NCI-H226 (cell line): Measurements from ENCODE around the gene THAP4.

Experiments
- DNase-seq: peaks from one replicate; pipeline ENCODE4 v3.0.0-alpha.2; 2015

THAP4 gene

DNA sequence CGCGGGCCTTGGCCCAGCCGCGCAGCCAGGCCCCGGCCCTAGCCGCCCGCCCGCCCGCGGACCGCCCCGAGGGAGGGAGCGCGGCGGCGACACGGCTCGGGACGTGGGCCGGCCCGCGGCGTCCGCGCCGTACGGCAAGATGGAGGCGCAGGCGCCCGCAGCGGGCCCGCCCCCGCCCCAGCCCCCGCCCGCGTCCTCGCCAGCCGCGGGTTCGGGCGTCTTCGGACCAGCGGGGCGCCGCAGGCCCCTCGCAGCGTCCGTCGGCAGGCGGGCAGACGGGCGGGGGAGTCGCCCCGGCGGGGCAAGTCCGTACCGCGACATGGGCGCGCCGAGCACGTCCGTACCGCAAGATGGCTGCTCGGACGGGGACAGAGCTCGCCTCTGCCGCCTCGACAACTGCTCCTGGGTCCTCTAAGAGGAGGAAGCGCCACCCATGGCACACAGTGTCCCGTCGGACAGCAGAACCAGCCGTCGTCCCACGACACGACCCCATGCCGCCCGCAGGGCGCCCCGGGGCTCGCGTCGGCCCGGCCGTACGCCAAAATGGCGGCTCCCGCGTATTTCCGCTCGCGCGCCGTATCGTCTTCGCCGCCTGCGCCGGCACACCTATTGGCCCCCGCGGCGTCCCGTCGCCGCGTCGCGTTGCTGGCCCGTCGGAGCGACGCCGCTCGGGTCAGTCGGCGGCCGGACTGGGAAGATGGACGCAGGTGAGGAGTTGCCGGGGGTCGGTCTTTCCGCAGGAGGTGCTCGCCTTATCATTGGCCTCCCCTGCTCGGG, at the start of gene THAP4, which contains the start of gene ATG4B:
Gene THAP4, minus strand, starts transcription at position 141 of the 777 bp plus-strand sequence. CDS start 141 bp downstream, outside the sequence.
Gene ATG4B, plus strand, starts transcription at position 676 of the 777 bp plus-strand sequence. Its CDS starts 22 bp downstream, at position 698.
- DNase-seq = peak; percentile 84

DNA sequence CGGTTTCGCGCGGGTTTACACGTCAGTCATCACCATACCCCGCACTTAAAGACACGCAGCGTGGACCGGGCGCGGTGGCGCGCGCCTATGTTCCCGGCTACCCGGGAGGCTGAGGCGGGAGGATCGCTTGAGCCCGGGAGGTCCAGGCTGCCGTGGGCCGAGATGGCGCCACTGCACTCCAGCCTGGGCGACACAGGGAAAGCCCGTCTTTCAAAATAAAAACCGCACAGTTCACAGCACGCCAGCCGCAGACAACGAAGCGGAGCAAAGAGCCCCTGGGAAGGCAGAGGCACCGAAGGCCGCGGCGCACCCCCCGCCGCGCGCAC, 49.3 kb upstream of the THAP4 start:
- no peak for DNase-seq

- peak; percentile 85 for DNase-seq
These were observed 44.1 kb upstream of the THAP4 start for GRCh38 chr2:241680827-241681599.

GRCh38 chr2:241680044-241680443, 43.1 kb upstream of the THAP4 start:
- DNase-seq = no peak

- no peak for DNase-seq
These were observed 42.0 kb upstream of the THAP4 start for GRCh38 chr2:241678784-241679540.

- DNase-seq = no peak
These were observed 41.3 kb upstream of the THAP4 start for GRCh38 chr2:241678307-241678706.

DNA sequence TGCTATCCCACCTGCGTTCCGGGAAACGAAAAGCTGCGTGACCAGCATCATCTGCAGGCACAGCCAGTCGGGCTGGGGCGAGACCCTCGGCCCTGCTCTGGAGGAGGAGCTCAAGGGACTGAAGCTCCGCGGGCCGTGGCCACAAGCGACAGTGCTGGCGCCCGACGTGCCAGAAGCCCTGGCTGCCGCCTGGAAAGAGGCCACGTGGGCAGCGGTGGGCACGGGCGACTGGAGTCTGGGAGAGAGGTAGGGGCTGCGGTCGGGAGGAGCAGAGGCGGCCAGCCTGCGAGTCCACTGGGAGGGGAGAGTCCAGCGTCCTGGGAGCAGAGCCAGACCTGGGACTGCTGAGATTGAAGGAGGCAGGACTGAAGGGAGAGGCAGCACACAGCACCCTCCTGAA, 40.4 kb upstream of the THAP4 start:
- DNase-seq = no peak

GRCh38 chr2:241676665-241677064, 39.7 kb upstream of the THAP4 start:
- DNase-seq = no peak

GRCh38 chr2:241675885-241676284, 38.9 kb upstream of the THAP4 start:
- no peak for DNase-seq

- no peak for DNase-seq
These were observed 37.1 kb upstream of the THAP4 start for GRCh38 chr2:241673797-241674725.

DNA sequence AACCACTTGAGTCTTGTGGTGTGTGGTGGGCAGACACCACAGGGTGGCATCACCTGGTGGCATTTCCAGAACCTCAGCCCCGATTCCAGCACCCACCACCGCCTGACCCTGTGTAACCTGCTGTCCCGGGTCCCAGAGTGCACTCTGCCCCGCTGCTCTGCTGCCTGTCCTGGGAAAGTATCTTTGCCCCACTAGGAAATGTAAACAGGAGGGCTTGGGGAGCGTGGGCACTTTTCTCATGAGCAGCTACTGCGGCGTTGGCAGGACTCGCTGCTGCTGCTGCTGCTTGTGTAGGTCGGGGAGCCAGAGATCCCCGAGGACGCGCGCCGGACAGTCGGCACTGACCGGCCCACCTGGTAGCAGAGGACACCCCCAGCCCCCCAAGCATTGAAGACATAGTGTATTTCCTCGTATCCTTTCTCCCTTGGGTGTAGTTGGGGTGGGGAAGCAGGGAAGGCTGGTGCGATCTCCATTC, 36.3 kb upstream of the THAP4 start:
- DNase-seq = no peak

GRCh38 chr2:241672243-241673188, 35.6 kb upstream of the THAP4 start:
- no peak for DNase-seq

- no peak for DNase-seq
These were observed 34.7 kb upstream of the THAP4 start for GRCh38 chr2:241671457-241672240.

DNA sequence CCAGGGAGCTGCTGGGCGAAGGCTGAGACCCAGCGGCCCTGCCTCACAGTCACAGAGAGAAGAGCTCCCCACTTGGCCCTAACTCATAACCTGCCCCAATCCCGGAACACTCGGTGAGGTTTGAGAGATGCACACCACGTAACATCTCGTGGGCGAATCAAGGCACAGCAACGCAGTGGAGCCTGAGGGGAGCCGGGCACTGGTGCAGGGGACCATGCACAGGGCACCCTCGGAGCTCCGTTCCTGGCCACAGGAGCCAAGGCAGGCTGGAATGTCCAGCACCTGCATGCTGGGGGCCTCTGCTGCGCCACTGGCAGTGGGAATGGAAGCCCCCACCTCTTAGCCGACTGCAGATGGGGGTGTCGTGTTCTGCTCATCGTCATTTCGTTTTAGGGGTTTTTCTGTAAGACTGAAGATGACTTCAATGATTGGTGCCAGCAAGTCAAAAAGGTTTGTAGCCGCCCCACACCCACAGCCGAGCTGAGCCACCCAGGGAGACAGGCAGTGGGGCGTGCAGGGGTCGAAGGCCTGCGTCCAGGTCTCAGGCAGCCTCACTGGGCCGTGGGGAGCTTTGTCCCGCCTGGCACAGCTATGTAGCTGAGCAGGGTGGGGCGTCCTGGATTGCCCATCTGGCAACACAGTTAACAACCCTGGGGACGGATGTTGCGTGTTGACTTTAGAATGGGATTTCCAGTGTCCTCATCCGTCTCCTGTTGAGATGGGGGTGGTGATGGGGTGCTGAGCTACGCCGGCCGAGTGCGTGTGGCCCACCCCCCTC, 33.6 kb upstream of the THAP4 start:
- no peak for DNase-seq

GRCh38 chr2:241668839-241669238, 31.9 kb upstream of the THAP4 start:
- DNase-seq = no peak

DNA sequence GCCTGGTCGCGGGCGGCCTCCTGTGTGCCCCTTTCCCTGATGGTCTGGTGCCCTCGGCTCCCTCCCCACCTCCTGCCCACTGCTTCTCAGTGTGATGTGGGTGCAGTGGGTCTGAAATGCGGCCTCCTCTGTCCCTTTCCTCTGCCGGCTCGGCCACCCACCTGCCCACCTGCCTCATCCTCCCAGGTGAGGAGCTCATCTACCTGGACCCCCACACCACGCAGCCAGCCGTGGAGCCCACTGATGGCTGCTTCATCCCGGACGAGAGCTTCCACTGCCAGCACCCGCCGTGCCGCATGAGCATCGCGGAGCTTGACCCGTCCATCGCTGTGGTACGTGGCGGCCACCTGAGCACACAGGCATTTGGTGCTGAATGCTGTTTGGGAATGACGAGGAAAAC, 31.4 kb upstream of the THAP4 start:
- DNase-seq = no peak

DNA sequence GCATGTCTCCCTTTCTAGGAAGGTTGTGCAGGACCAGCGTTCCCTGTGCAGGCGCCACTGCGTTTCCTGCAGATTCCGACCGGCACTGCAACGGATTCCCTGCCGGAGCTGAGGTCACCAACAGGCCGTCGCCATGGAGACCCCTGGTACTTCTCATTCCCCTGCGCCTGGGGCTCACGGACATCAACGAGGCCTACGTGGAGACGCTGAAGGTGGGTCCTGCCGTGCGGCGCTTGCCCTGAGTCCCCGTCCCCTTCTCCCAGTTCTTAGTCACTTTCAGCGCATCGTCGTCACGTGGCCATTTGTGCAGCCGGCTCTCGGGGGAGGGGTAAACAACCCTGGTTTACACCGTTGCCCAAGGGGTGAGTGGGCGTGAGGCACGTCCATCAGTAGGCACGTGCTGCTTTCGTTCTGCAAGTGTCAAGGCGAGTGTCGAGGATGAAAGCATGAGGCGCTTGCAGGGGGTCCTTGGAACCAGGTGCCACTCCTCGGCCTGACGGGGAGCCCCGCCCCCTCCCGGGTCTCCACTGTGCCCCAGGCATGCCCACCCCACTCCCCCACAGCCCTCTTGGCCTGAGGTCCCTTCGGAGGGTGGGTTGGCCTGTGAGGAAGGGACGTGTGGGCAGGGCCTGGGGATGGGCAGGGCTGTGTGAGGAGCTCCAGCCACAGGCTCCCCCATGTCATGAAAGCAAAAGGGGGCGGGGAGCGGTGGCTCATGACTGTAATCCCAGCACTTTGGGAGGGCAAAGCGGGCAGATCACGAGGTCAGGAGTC, 29.9 kb upstream of the THAP4 start:
- no peak for DNase-seq

DNA sequence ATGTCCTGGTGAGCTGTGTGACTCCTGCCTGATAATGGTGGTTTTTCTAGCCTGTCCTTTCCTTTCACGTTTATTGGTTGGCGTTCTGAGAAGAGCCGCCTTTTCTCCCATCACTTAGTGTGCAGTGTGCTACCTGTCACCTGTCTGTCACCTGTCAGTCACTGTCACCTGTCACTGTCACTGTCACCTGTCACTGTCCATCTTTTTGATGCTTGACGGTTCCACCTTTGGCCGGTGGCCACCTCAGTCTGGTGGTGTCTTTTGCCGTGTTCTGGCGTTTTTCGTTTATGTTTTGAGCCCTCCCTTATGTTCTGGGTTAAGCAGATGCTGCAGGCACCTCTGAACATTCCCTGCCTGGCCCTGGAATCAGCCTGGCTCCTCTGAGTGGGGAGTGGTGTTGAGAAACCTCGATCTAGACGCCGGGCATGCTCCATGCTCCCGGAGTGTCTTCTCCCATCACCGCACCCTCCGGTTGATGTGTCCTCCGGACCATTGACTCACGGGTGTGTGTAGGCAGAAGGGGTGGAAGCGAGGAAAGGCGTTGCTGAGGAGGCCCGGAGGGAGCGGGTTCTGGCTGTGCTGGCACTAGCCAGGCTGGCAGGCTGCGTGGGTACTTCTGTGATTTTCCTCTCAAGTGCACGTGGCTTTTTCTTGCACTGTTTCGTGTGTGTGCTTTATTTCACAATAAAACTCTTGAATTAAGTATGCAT, 28.9 kb upstream of the THAP4 start:
- no peak for DNase-seq
